ENCODE measurements around the gene ALPL. TPM values are rescaled to one million over a fixed set of nuclear protein-coding genes. Genes with fewer than 3 reads are reported as not detected.

ALPL gene
- total and polyA plus RNA-seq, 9 of the 15 experiments (the other 6 are each of a cell fraction or from before 2014, with no cell fraction given), result 0.04 to 0.38 (median 0.18) TPM; not detected in 4

GRCh38 chr1:21596628-21597027, 87.4 kb downstream of the ALPL start:
- H3K36me3 ChIP-seq (ENCODE audit: control insufficient read depth, insufficient read depth, low read length), result peaks cover 20% of the 10 kb centered on the region
- intact Hi-C loops (cut with micrococcal nuclease), result loop anchor here (10.0 kb wide), 1 partner anchor 82 kb away; no protein-coding TSS in a partner anchor
- TF ChIP-seq BRF1 (IDR thresholded peaks at IDR 0.05; ENCODE audit: borderline replicate concordance, extremely low read depth, insufficient read length) (no peak), RBFOX2 (IDR thresholded peaks at IDR 0.05; ENCODE audit: low read depth, low read length) (no peak), ZNF551 (CRISPR knock-in tag; IDR thresholded peaks at IDR 0.05) (no peak), SREBF2 (CRISPR knock-in tag; IDR thresholded peaks at IDR 0.05) (no peak), RBM25 (IDR thresholded peaks at IDR 0.05; ENCODE audit: low read depth, low read length, severe bottlenecking) (peak; percentile 92), CREB3 (tag; conservative IDR thresholded peaks at IDR 0.05; ENCODE audit: low read depth) (no peak), HDAC2 (IDR thresholded peaks at IDR 0.05) (peak; percentile 51; the same call in 1 of the 2 replicates), ZFP36 (IDR thresholded peaks at IDR 0.05; ENCODE audit: low read depth, low read length, partially characterized antibody) (peak; percentile 95), CHD4 (IDR thresholded peaks at IDR 0.05; ENCODE audit: insufficient read depth, insufficient replicate concordance, low read depth, low read length, poor library complexity, severe bottlenecking) (peak; percentile 31), ZNF696 (CRISPR knock-in tag; conservative IDR thresholded peaks at IDR 0.05) (no peak), MAFF (IDR thresholded peaks at IDR 0.05; ENCODE audit: low read length) (no peak), ZNF224 (CRISPR knock-in tag; IDR thresholded peaks at IDR 0.05) (no peak), SMARCA5 (IDR thresholded peaks at IDR 0.05) (peak; percentile 86; the same call in 1 of the 2 replicates), FIP1L1 (IDR thresholded peaks at IDR 0.05; ENCODE audit: low read depth, low read length, poor library complexity, severe bottlenecking) (no peak), ZNF174 (CRISPR knock-in tag; IDR thresholded peaks at IDR 0.05) (no peak), GATA2 (CRISPR knock-in tag; IDR thresholded peaks at IDR 0.05) (no peak), HNRNPK (IDR thresholded peaks at IDR 0.05; ENCODE audit: low read depth, low read length, poor library complexity, severe bottlenecking) (no peak), YBX1 (IDR thresholded peaks at IDR 0.05) (no peak)
- TF ChIP-seq, protein P1, sequence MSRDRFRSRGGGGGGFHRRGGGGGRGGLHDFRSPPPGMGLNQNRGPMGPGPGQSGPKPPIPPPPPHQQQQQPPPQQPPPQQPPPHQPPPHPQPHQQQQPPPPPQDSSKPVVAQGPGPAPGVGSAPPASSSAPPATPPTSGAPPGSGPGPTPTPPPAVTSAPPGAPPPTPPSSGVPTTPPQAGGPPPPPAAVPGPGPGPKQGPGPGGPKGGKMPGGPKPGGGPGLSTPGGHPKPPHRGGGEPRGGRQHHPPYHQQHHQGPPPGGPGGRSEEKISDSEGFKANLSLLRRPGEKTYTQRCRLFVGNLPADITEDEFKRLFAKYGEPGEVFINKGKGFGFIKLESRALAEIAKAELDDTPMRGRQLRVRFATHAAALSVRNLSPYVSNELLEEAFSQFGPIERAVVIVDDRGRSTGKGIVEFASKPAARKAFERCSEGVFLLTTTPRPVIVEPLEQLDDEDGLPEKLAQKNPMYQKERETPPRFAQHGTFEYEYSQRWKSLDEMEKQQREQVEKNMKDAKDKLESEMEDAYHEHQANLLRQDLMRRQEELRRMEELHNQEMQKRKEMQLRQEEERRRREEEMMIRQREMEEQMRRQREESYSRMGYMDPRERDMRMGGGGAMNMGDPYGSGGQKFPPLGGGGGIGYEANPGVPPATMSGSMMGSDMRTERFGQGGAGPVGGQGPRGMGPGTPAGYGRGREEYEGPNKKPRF (IDR thresholded peaks at IDR 0.05; ENCODE audit: low read depth, low read length), result no peak
- TF ChIP-seq, protein P2, sequence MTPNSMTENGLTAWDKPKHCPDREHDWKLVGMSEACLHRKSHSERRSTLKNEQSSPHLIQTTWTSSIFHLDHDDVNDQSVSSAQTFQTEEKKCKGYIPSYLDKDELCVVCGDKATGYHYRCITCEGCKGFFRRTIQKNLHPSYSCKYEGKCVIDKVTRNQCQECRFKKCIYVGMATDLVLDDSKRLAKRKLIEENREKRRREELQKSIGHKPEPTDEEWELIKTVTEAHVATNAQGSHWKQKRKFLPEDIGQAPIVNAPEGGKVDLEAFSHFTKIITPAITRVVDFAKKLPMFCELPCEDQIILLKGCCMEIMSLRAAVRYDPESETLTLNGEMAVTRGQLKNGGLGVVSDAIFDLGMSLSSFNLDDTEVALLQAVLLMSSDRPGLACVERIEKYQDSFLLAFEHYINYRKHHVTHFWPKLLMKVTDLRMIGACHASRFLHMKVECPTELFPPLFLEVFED (CRISPR knock-in tag; conservative IDR thresholded peaks at IDR 0.05), result no peak

More at GRCh38 chr1:21596628-21597027, 87.4 kb downstream of the ALPL start:
- H3K4me1 ChIP-seq (replicated peaks in 1 of 2; ENCODE audit: control insufficient read depth in 2 of 2, insufficient read depth in 2 of 2, low read length in 2 of 2), result peaks cover 0 to 55% of the 10 kb centered on the region in 2 experiments; a peak in 1 of 5 replicates
- no peaks in the 10 kb centered on the region for H3K79me2 ChIP-seq (ENCODE audit: control insufficient read depth, insufficient read depth, low read length)
- no peaks in the 10 kb centered on the region for H3K9me3 ChIP-seq (replicated peaks; ENCODE audit: control insufficient read depth, insufficient read depth, low read depth, low read length)
- BruUV-seq (replicated peaks), result no TSS peak
- no peak overlapping the region for H2AFZ ChIP-seq (ENCODE audit: low read depth, low read length)
- no peak overlapping the region for H3K4me2 ChIP-seq (ENCODE audit: insufficient read depth, low read length)
- H3K27ac ChIP-seq (ENCODE audit: extremely low read depth, low read depth, low read length), result no peak overlapping the region
- in situ Hi-C loops (cut with MboI), result no loop called here
- 0 out of 5 replicates have a peak, but pooled peaks cover 0 to 2% of the 10 kb centered on the region in 2 experiments for H3K27me3 ChIP-seq (ENCODE audit: control insufficient read depth in 2 of 2, insufficient read depth in 2 of 2, low read length in 2 of 2)
- WGBS (ENCODE audit: insufficient coverage, low coverage, missing lambda C conversion rate), result 69% methylated on average over 2 of the region's 2 CpGs
- no peaks in the 10 kb centered on the region for H3K9me1 ChIP-seq (ENCODE audit: control insufficient read depth, insufficient read depth, low read length)
- POLR2A ChIA-PET, result interaction anchor here (1.1 kb wide), 1 partner anchor 10 kb away, joined by 4 read pairs; no protein-coding TSS in a partner anchor
- CTCF ChIA-PET (ENCODE audit: low intra/inter-chr PET ratio), result no interaction called here
- no peak overlapping the region for H3K4me3 ChIP-seq
- H3K9ac ChIP-seq (ENCODE audit: insufficient read depth in 1 of 2, low read depth in 2 of 2, low read length in 2 of 2), result peak overlapping the region in 1 of 2 experiments; percentile 47; a peak in 1 of 4 replicates
- DNase-seq (ENCODE audit: extremely low read depth in 1 of 4, low spot score in 3 of 4) (no peak), FAIRE-seq (no peak), ATAC-seq (no peak)
- H4K20me1 ChIP-seq (replicated peaks; ENCODE audit: control insufficient read depth, insufficient read depth, low read length), result peaks cover 10% of the 10 kb centered on the region
